H1 (cell line): ENCODE measurements around the gene CCDC38. TPM values are rescaled to one million over a fixed set of nuclear protein-coding genes. Genes with fewer than 3 reads are reported as not detected.

Experiments used
- JUN ChIP-seq: IDR thresholded peaks from 2 replicates; pipeline ENCODE4 v1.6.1; 2011; ENCODE audit warnings: low read depth, mild to moderate bottlenecking, improper control_type of control experiment, low read length
- KDM1A ChIP-seq: fragments of 200-600, 300-600 bp; sonication (generic); IDR thresholded peaks from 2 replicates; pipeline ENCODE4 v1.7.1; 2016; ENCODE audit warnings: mild to moderate bottlenecking, low read length, borderline replicate concordance
- KDM4A ChIP-seq: IDR thresholded peaks from one replicate; pipeline ENCODE4 v1.7.1; 2012; ENCODE audit warnings: low read depth, mild to moderate bottlenecking, moderate library complexity, low read length, inconsistent platforms; ENCODE audit not compliant: severe bottlenecking
- POLR2A ChIP-seq, 2 experiments: IDR thresholded peaks; 1 replicate in 1 of 2; 2 replicates in 1 of 2; pipeline ENCODE4 v1.6.1; 2011; ENCODE audit warnings: low read depth in 2 of 2, low read length in 2 of 2, mild to moderate bottlenecking in 2 of 2; ENCODE audit errors: control extremely low read depth in 1 of 2
- RAD21 ChIP-seq, 2 experiments: IDR thresholded peaks in 1 of 2; conservative IDR thresholded peaks in 1 of 2; 2 replicates each; pipeline ENCODE4 v1.6.1; 2011; ENCODE audit warnings: low read depth in 2 of 2, low read length in 2 of 2, improper control_type of control experiment in 1 of 2, inconsistent platforms in 1 of 2, mild to moderate bottlenecking in 1 of 2, moderate library complexity in 1 of 2
- USF2 ChIP-seq: IDR thresholded peaks from 2 replicates; pipeline ENCODE4 v1.6.1; 2011; ENCODE audit warnings: low read length, improper control_type of control experiment
- polyA plus RNA-seq, 7 experiments: library from polyadenylated mRNA; depleted of rRNA in 3 of 7; stranded (reverse) in 5 of 7; unstranded in 2 of 7; fragments of >200 nt in 5 of 7; fragments of 200-250 nt in 2 of 7; gene quantifications; 1 replicate in 5 of 7; 2 replicates in 1 of 7; 4 replicates in 1 of 7; pipeline versions ENCODE4 v1.2.1 to v1.2.3, GENCODE V29; 2011 to 2013; ENCODE audit warnings: missing spikeins in 2 of 7, mixed read lengths in 2 of 7
- total RNA-seq: library from RNA; stranded (reverse); fragmentation: NEBNext Ultra II Directional; extraction: Animal tissue kit (Norgen Biotek cat#: 25700); gene quantifications from 2 replicates; pipeline ENCODE4 v1.2.1, GENCODE V29; 2021

Gene CCDC38
- total and polyA plus RNA-seq, 2 of the 8 experiments (the other 6 are each of a cell fraction or from before 2014, with no cell fraction given): not detected

DNA sequence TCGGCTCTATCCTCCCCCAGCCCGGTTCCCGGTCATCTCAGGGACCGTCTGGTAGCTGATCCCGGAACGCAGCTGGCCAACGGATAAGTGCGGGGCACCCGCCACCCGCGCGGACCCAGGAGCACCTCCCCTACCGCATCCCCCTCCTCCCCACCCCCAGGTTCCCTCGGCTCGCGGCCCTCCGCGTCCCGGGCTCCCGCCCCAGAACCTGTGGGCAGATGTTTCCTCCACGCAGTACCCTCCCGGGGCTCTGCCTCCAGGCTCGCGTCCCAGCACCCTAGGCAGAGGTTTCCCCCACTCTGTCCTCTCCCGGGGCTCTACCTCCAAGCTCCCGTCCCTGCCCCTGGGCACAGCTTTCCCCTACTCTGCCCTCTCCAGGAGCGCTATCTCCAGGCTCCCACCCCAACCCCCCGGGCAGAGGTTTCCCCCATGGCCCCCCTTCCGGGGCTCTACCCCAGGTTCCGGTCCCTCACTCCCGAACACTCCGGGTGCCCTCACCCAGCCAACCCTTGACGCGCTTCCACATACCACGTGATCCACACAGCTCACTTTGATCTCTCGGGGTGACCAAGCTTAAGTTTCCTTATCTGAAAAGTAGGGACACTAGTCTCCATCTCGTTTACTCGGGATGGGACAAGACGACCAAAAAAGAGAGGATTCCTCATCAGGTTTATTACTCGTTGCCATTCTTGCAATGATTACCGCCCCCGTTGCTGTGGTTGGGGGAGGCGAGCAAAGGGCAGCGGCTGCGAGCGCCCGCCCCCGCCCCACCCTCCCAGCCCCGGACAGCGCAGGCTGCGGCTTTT lies at the start of gene CCDC38 (continued):
- 0 out of 2 replicates have a peak, but pooled peaks have one; percentile 11 for TF ChIP-seq KDM1A
- peak in 1 of 2 experiments; percentile 28; a peak in 1 of 3 replicates for TF ChIP-seq POLR2A (IDR thresholded peaks at IDR 0.05; ENCODE audit: control extremely low read depth in 1 of 2, low read depth in 2 of 2, low read length in 2 of 2)
- TF ChIP-seq KDM4A: peak; percentile 81
- TF ChIP-seq JUN: no peak
- TF ChIP-seq USF2: peak; percentile 82
- TF ChIP-seq RAD21 (IDR thresholded peaks at IDR 0.05 in 1 of 2, conservative IDR thresholded peaks at IDR 0.05 in 1 of 2; ENCODE audit: low read depth in 2 of 2, low read length in 2 of 2): no peak
